ENCODE data around the gene GTF3C2. TPM values are rescaled to one million over a fixed set of nuclear protein-coding genes. Genes with fewer than 3 reads are reported as not detected.

The GTF3C2 gene
- polyA plus RNA-seq, 2 of the 4 experiments (the other 2 are of a cell fraction), result 75.4 to 101 TPM

DNA sequence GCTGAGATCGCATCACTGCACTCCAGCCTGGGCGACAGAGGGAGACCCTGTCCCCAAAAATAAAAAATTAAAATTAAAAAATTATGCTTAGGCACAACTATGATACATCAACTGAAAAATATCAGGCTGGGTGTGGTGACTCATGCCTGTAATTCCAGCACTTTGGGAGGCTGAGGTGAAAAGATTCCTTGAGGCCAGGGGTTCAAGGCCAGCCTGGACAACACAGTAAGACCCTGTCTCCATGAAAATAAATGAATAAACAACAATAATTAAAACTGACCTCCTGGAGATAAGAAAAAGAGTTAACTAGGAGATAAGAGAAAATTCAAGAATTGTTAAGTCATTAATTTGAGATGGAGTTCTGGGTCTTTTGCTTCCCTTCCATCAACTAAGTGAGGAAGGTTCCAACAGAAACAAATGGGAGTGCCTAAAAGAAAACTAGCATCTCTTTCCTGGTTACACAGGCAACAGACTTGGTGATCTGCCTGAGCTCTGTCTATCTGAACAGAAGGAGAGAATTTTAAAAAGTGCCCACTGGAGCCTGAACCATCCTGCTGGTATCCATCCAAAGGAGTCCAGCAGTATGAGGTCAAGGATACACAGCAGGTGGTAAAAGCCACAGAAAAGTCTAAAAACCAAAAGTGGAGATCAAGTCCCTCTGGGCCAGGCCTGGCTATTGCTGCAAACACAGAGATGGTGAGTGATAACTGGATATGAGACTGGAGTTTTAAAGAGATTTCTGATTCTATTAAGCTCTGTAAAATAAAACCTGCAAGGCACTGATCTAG lies 44.0 kb upstream of the GTF3C2 start:
- POLR2A ChIA-PET, result interaction anchor here (1.0 kb wide), 1 partner anchor 9 kb away, joined by 4 read pairs; the partner anchor contains the start of gene PPM1G
- no peak for ATAC-seq
- CTCF ChIA-PET, result interaction anchor here (1.5 to 2.4 kb wide), 2 partner anchors 9 to 16 kb away, joined by 4 to 7 read pairs; partner anchors contain the start of gene PPM1G

DNA sequence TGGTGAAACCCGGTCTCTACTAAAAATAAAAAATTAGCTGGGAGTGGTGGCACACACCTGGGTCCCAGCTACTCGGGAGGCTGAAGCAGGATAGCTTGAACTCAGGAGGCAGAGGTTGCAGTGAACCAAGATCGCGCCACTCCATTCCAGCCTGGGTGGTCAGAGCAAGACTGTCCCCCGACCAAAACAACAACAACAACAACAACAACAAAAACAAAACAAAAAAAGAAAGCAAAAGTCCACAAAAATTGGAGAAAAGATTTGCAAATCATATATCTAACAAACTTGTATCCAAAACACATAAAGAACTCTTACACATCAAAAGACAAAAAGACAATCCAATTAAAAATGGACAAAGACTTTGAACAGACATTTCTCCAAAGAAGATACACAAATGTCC lies 42.4 kb upstream of the GTF3C2 start:
- no peak overlapping the region for H3K4me2 ChIP-seq
- no peak overlapping the region for H3K4me3 ChIP-seq
- TF ChIP-seq CHD2 (IDR thresholded peaks at IDR 0.05; ENCODE audit: low read length, partially characterized antibody) (no peak), GATA3 (IDR thresholded peaks at IDR 0.05; ENCODE audit: borderline replicate concordance) (no peak), ZFP36 (IDR thresholded peaks at IDR 0.05; ENCODE audit: borderline replicate concordance, partially characterized antibody) (no peak), RARB (CRISPR knock-in tag; IDR thresholded peaks at IDR 0.05) (no peak), HOXB5 (CRISPR knock-in tag; IDR thresholded peaks at IDR 0.05) (no peak), EP300 (IDR thresholded peaks at IDR 0.05) (no peak), MAFK (IDR thresholded peaks at IDR 0.05; ENCODE audit: partially characterized antibody) (no peak), PBX3 (IDR thresholded peaks at IDR 0.05) (no peak), HEYL (CRISPR knock-in tag; IDR thresholded peaks at IDR 0.05) (no peak), KDM5A (IDR thresholded peaks at IDR 0.05) (no peak), BCL3 (IDR thresholded peaks at IDR 0.05) (no peak), CBX8 (IDR thresholded peaks at IDR 0.05) (no peak), HOXB13 (CRISPR knock-in tag; IDR thresholded peaks at IDR 0.05; ENCODE audit: low read depth) (no peak), EHF (CRISPR knock-in tag; IDR thresholded peaks at IDR 0.05) (no peak), ZSCAN20 (CRISPR knock-in tag; IDR thresholded peaks at IDR 0.05) (no peak), SMC3 (IDR thresholded peaks at IDR 0.05) (no peak), FOSL2 (IDR thresholded peaks at IDR 0.05) (no peak), FOSL2 (CRISPR knock-in tag; IDR thresholded peaks at IDR 0.05) (no peak), PHF8 (IDR thresholded peaks at IDR 0.05; ENCODE audit: borderline replicate concordance, low read depth) (no peak)
- TF ChIP-seq, protein P1, sequence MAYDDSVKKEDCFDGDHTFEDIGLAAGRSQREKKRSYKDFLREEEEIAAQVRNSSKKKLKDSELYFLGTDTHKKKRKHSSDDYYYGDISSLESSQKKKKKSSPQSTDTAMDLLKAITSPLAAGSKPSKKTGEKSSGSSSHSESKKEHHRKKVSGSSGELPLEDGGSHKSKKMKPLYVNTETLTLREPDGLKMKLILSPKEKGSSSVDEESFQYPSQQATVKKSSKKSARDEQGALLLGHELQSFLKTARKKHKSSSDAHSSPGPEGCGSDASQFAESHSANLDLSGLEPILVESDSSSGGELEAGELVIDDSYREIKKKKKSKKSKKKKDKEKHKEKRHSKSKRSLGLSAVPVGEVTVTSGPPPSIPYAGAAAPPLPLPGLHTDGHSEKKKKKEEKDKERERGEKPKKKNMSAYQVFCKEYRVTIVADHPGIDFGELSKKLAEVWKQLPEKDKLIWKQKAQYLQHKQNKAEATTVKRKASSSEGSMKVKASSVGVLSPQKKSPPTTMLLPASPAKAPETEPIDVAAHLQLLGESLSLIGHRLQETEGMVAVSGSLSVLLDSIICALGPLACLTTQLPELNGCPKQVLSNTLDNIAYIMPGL (CRISPR knock-in tag; IDR thresholded peaks at IDR 0.05; ENCODE audit: borderline replicate concordance), result no peak
- 93% methylated on average over 5 of the region's 5 CpGs for WGBS (ENCODE audit: missing lambda C conversion rate)
- DNase-seq (ENCODE audit: low read depth in 1 of 2, low spot score in 1 of 2) (no peak), ATAC-seq (no peak), FAIRE-seq (no peak)
- H3K4me1 ChIP-seq, result 0 out of 3 replicates have a peak, but pooled peaks cover 3% of the 10 kb centered on the region
- H3K9me3 ChIP-seq, result no peaks in the 10 kb centered on the region
- ChIA-PET CTCF (interaction anchor here (2.3 kb wide), 1 partner anchor 9 kb away, joined by 15 read pairs; the partner anchor contains the start of gene PPM1G), POLR2A (interaction anchor here (1.1 kb wide), 1 partner anchor 29 kb away, joined by 3 read pairs; the partner anchor contains the start of gene NRBP1)
- no peak overlapping the region for H3K27ac ChIP-seq

More for the DNA sequence above, 44.0 kb upstream of the GTF3C2 start:
- TF ChIP-seq GATA3 (IDR thresholded peaks at IDR 0.05; ENCODE audit: borderline replicate concordance) (no peak), FOSL2 (IDR thresholded peaks at IDR 0.05) (no peak), FOSL2 (CRISPR knock-in tag; IDR thresholded peaks at IDR 0.05) (peak; percentile 32; the same call in 1 of the 2 replicates)
- no peak overlapping the region for H3K4me3 ChIP-seq
- no peak overlapping the region for H3K4me2 ChIP-seq
- WGBS (ENCODE audit: missing lambda C conversion rate), result 92% methylated on average over 2 of the region's 2 CpGs
- DNase-seq (ENCODE audit: low read depth in 1 of 2, low spot score in 1 of 2) (no peak), FAIRE-seq (no peak)
- no peak overlapping the region for H3K27ac ChIP-seq
- H3K9me3 ChIP-seq, result no peaks in the 10 kb centered on the region
- 0 out of 3 replicates have a peak, but pooled peaks cover 3% of the 10 kb centered on the region for H3K4me1 ChIP-seq

Measured in A549 (cell line).